Right atrium auricular region (tissue), 2 donors: ENCODE results near the gene CBX5. TPM values are rescaled to one million over a fixed set of nuclear protein-coding genes. Genes with fewer than 3 reads are reported as not detected.

Source experiments
- DNase-seq: peaks from one replicate; pipeline ENCODE4 v3.0.0-alpha.2; 2019; ENCODE audit warnings: low spot score
- H3K27ac ChIP-seq, 2 donors: fragments of 200-600 bp; sonication (generic); 1 replicate in 1 of 2; 2 replicates in 1 of 2; pipeline ENCODE4 v1.5.1; 2016 to 2019
- H3K27me3 ChIP-seq, 2 donors: fragments of 200-600 bp; sonication (generic); one replicate each; pipeline versions ENCODE4 v1.5.1 to v1.6.0; 2017 to 2019
- H3K36me3 ChIP-seq: fragments of 200-600 bp; sonication (generic); one replicate; pipeline ENCODE4 v1.5.1; 2016
- H3K4me1 ChIP-seq, 2 donors: fragments of 200-600 bp; sonication (generic); one replicate each; pipeline versions ENCODE4 v1.5.1 to v1.6.0; 2017 to 2019
- H3K4me3 ChIP-seq, 2 donors: fragments of 200-600 bp; sonication (generic); 1 replicate in 1 of 2; 2 replicates in 1 of 2; pipeline ENCODE4 v1.5.1; 2017 to 2019; ENCODE audit warnings: mild to moderate bottlenecking in 1 of 2, moderate library complexity in 1 of 2
- H3K9me3 ChIP-seq, 2 donors: fragments of 200-600 bp; sonication (generic); one replicate each; pipeline ENCODE4 v1.5.1; 2019
- CTCF ChIP-seq, 2 donors: fragments of 200-600 bp; sonication (generic); IDR thresholded peaks; one replicate each; pipeline ENCODE4 v1.5.1; 2019; ENCODE audit warnings: antibody characterized with exemption in 2 of 2
- total RNA-seq, 2 donors: library from RNA; depleted of rRNA; stranded (reverse); fragments of >200 nt; gene quantifications; one replicate each; pipeline ENCODE4 v1.1.0, GENCODE V29; 2016

The CBX5 gene
- total RNA-seq, 2 donors from 2014 or later = 33.0 to 33.9 TPM

- H3K4me3 ChIP-seq = no peak overlapping the region
- peak; percentile 87 to 97 for TF ChIP-seq CTCF (IDR thresholded peaks at IDR 0.05)
- no peaks in the 10 kb centered on the region for H3K9me3 ChIP-seq
- no peak overlapping the region for H3K27ac ChIP-seq
- DNase-seq = no peak
- H3K36me3 ChIP-seq = no peaks in the 10 kb centered on the region
- no peaks in the 10 kb centered on the region for H3K27me3 ChIP-seq
- no peaks in the 10 kb centered on the region for H3K4me1 ChIP-seq
Measured at GRCh38 chr12:54201001-54201794, 78.7 kb downstream of the CBX5 start.

DNA sequence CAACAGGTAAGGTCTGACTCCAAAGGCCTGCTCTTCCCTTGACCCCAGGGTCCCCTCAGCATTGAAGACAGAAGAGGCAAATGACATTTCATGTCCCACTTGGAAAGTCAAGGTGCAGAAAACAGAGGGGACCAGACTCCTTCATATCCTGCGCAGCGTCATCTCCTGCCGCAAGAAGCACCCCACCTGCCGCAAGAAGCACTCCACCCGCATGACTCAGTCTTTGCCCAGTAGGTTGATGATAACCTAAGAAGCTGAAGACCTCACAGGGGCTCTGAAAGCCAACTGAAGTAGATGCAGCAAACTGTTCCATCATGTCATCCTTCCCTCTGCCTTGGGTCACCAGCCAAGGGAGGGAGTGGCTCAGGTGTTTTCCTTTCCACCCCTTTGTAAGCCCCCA is 79.5 kb downstream of the CBX5 start:
- no peaks in the 10 kb centered on the region for H3K4me1 ChIP-seq
- no peak for DNase-seq
- no peaks in the 10 kb centered on the region for H3K36me3 ChIP-seq
- H3K4me3 ChIP-seq = no peak overlapping the region
- no peaks in the 10 kb centered on the region for H3K9me3 ChIP-seq
- no peak for TF ChIP-seq CTCF (IDR thresholded peaks at IDR 0.05)
- H3K27me3 ChIP-seq = no peaks in the 10 kb centered on the region
- H3K27ac ChIP-seq = no peak overlapping the region

DNA sequence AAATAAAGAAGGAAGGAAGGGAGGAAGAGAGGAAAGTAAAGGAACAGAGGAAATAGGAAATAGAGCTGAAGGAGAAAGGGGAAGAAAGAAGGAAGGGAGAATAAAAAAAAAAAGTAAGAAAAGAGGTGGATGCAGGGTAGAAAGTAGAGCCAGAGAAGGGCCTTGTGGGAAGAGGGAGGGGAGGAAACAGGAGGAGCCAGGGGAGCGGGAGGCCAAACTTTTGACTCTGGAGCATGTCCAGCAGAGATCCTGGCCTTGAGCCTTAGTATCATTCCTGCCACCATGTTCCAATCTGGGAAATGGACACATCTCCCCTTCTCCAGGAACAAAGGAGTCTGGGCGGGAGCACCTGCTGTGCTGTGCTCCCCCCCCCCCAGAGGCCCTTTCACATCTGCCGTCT is 80.0 kb downstream of the CBX5 start:
- Histone ChIP-seq H3K9me3 (no peaks in the 10 kb centered on the region), H3K4me1 (no peaks in the 10 kb centered on the region), H3K27ac (no peak overlapping the region), H3K4me3 (no peak overlapping the region), H3K36me3 (no peaks in the 10 kb centered on the region), H3K27me3 (no peaks in the 10 kb centered on the region)
- no peak for TF ChIP-seq CTCF (IDR thresholded peaks at IDR 0.05)
- no peak for DNase-seq

DNA sequence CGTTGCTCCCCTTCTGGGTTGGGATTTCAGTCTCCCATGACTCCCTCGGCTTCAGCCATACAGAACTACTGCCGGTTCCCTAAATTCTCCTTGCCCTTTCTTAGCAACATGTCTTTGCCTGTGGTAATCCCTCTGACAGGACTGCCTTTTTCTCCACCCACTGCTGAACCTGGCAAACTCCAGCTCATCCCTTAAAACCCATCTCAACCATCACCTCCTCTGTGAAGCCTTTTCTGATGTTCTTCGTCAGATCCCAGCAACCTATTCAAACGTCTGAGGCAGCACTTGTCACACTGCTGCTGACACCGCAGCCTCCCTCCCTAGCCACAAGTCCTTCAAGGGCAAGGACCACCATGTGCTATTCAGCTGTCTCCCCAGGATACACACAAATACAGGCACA is 80.9 kb downstream of the CBX5 start:
- no peak for DNase-seq
- Histone ChIP-seq H3K4me1 (no peaks in the 10 kb centered on the region), H3K27ac (no peak overlapping the region), H3K4me3 (no peak overlapping the region), H3K9me3 (no peaks in the 10 kb centered on the region), H3K36me3 (no peaks in the 10 kb centered on the region), H3K27me3 (no peaks in the 10 kb centered on the region)
- TF ChIP-seq CTCF (IDR thresholded peaks at IDR 0.05) = no peak

DNA sequence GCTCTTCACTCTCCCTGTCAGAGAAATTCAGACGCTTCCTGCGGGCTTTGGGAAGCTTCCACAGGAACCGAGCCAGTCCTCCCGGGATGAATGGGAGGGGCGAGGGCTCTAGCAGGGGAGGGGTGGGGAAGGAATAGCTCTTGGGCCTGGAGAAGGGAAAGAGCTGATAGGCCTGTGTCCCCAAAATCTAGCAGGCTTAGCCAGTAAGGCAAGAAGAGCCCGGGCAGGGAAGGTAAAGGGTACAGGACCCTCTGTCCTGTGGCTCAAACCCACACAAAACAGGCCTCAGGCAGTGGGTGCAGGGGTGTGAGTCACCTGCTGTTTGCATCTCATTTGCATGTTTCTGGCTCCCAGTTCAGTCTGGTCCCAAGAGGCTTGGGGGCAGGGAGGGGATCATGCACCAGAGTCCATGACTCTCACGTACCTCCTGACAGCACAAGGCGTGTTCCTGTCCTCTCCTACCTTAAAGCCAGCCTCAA is 82.5 kb downstream of the CBX5 start:
- Histone ChIP-seq H3K27ac (no peak overlapping the region), H3K9me3 (no peaks in the 10 kb centered on the region), H3K27me3 (no peaks in the 10 kb centered on the region), H3K4me1 (no peaks in the 10 kb centered on the region), H3K36me3 (no peaks in the 10 kb centered on the region), H3K4me3 (no peak overlapping the region)
- no peak for DNase-seq
- TF ChIP-seq CTCF (IDR thresholded peaks at IDR 0.05) = no peak

GRCh38 chr12:54197010-54197409 is 82.9 kb downstream of the CBX5 start:
- no peaks in the 10 kb centered on the region for H3K4me1 ChIP-seq
- no peaks in the 10 kb centered on the region for H3K36me3 ChIP-seq
- no peak overlapping the region for H3K27ac ChIP-seq
- no peaks in the 10 kb centered on the region for H3K27me3 ChIP-seq
- TF ChIP-seq CTCF (IDR thresholded peaks at IDR 0.05) = no peak
- no peak overlapping the region for H3K4me3 ChIP-seq
- no peaks in the 10 kb centered on the region for H3K9me3 ChIP-seq
- no peak for DNase-seq
